Thyroid gland (tissue), 4 donors: ENCODE results near the gene ABHD12. TPM values are rescaled to one million over a fixed set of nuclear protein-coding genes. Genes with fewer than 3 reads are reported as not detected.
A peak's percentile ranks its signal among the peaks of the same experiment; 100 is the strongest.

Experiments
- DNase-seq, 2 donors: peaks; one replicate each; pipeline ENCODE4 v3.0.0-alpha.2; 2019
- H3K27ac ChIP-seq, 3 donors: fragments of 200-600 bp; sonication (generic); 1 replicate in 2 of 3; 2 replicates in 1 of 3; pipeline ENCODE4 v1.5.1; 2016 to 2019; ENCODE audit warnings: mild to moderate bottlenecking in 1 of 3, moderate library complexity in 1 of 3
- H3K27me3 ChIP-seq: fragments of 200-600 bp; sonication (generic); one replicate; pipeline ENCODE4 v1.5.1; 2019
- H3K36me3 ChIP-seq, 2 donors: fragments of 200-600 bp; sonication (generic); one replicate each; pipeline ENCODE4 v1.5.1; 2016 to 2019
- H3K4me1 ChIP-seq, 2 donors: fragments of 200-600 bp; sonication (generic); one replicate each; pipeline ENCODE4 v1.5.1; 2017 to 2019
- H3K4me3 ChIP-seq, 3 donors: fragments of 200-600 bp; sonication (generic); replicated peaks in 1 of 3; 1 replicate in 2 of 3; 2 replicates in 1 of 3; pipeline ENCODE4 v1.5.1; 2016; ENCODE audit warnings: mild to moderate bottlenecking in 1 of 3
- H3K9me3 ChIP-seq: fragments of 200-600 bp; sonication (generic); one replicate; pipeline ENCODE4 v1.5.1; 2017
- CTCF ChIP-seq, 6 experiments: fragments of 200-600 bp in 3 of 6; fragments of 450-650 bp in 3 of 6; sonication (generic) in 3 of 6; IDR thresholded peaks; one replicate each; pipeline ENCODE4 v1.5.1; 2016 to 2019; ENCODE audit warnings: antibody characterized with exemption in 6 of 6, mild to moderate bottlenecking in 2 of 6, inconsistent platforms in 1 of 6, moderate library complexity in 1 of 6
- POLR2A ChIP-seq, 2 donors: fragments of 450-650 bp; IDR thresholded peaks; one replicate each; pipeline ENCODE4 v1.6.1; 2017; ENCODE audit warnings: antibody characterized with exemption in 2 of 2, mild to moderate bottlenecking in 2 of 2, moderate library complexity in 1 of 2
- WGBS, 2 donors: methylation state at CpG; one replicate each; pipeline ENCODE4 v1.1.5; 2017; 5-methylcytosine and 5-hydroxymethylcytosine counted together
- intact Hi-C: fragments of 100-400 bp; cut with DNase I; formaldehyde crosslinking; loops from one replicate; pipeline ENCODE4 v1.15.1; 2023
- total RNA-seq, 4 donors: library from RNA; depleted of rRNA; stranded (reverse); fragments of >200 nt; gene quantifications; one replicate each; pipeline ENCODE4 v1.2.3, GENCODE V29; 2016

ABHD12 gene
- total RNA-seq, 4 donors from 2014 or later, result 103 to 212 (median 179) TPM

- Histone ChIP-seq H3K27me3 (no peaks in the 10 kb centered on the region), H3K4me1 (peaks cover 0 to 13% of the 10 kb centered on the region in 2 donors), H3K9me3 (no peaks in the 10 kb centered on the region), H3K36me3 (peaks cover 52 to 59% of the 10 kb centered on the region in 2 donors), H3K27ac (no peak overlapping the region), H3K4me3 (no peak overlapping the region)
- peak; percentile 0 to 1 for DNase-seq
- TF ChIP-seq CTCF (IDR thresholded peaks at IDR 0.05) (no peak), POLR2A (IDR thresholded peaks at IDR 0.05) (no peak)
- intact Hi-C loops, result no loop called here
- 95 to 97% methylated on average over 20 of the region's 20 CpGs for WGBS, 2 donors
Observed at GRCh38 chr20:25275813-25276532, 114.7 kb downstream of the ABHD12 start.

- no peak for TF ChIP-seq POLR2A (IDR thresholded peaks at IDR 0.05)
- TF ChIP-seq CTCF (IDR thresholded peaks at IDR 0.05), result no peak
- intact Hi-C loops, result no loop called here
- Histone ChIP-seq H3K4me3 (no peak overlapping the region), H3K9me3 (no peaks in the 10 kb centered on the region), H3K4me1 (peaks cover 0 to 7% of the 10 kb centered on the region in 2 donors), H3K27me3 (no peaks in the 10 kb centered on the region), H3K27ac (no peak overlapping the region), H3K36me3 (peaks cover 54 to 66% of the 10 kb centered on the region in 2 donors)
- peak; percentile 0 to 1 for DNase-seq
- 93% methylated on average over 32 of the region's 32 CpGs for WGBS, 2 donors
Observed at GRCh38 chr20:25274891-25275812, 115.5 kb downstream of the ABHD12 start.

GRCh38 chr20:25274481-25274880 lies 116.2 kb downstream of the ABHD12 start:
- WGBS, 2 donors, result 92 to 95% methylated on average over 11 to 20 of the region's 20 CpGs
- no peak for TF ChIP-seq POLR2A (IDR thresholded peaks at IDR 0.05)
- no peak for TF ChIP-seq CTCF (IDR thresholded peaks at IDR 0.05)
- Histone ChIP-seq H3K36me3 (peaks cover 58 to 66% of the 10 kb centered on the region in 2 donors), H3K4me1 (peaks cover 0 to under 1% of the 10 kb centered on the region in 2 donors), H3K27ac (no peak overlapping the region), H3K4me3 (no peak overlapping the region), H3K27me3 (no peaks in the 10 kb centered on the region), H3K9me3 (no peaks in the 10 kb centered on the region)
- intact Hi-C loops, result no loop called here
- DNase-seq, result peak; percentile 0 to 5

- H3K4me3 ChIP-seq, result no peak overlapping the region
- intact Hi-C loops, result no loop called here
- no peaks in the 10 kb centered on the region for H3K27me3 ChIP-seq
- H3K9me3 ChIP-seq, result no peaks in the 10 kb centered on the region
- no peaks in the 10 kb centered on the region for H3K4me1 ChIP-seq
- WGBS, 2 donors, result 92% methylated on average over 20 of the region's 20 CpGs
- DNase-seq, result peak in 1 of 2 donors; percentile 0
- no peak overlapping the region for H3K27ac ChIP-seq
- TF ChIP-seq POLR2A (IDR thresholded peaks at IDR 0.05) (no peak), CTCF (IDR thresholded peaks at IDR 0.05) (no peak)
- H3K36me3 ChIP-seq, result peaks cover 61 to 71% of the 10 kb centered on the region in 2 donors
Observed at GRCh38 chr20:25273541-25274358, 116.9 kb downstream of the ABHD12 start.
